Hepatocyte (in vitro differentiated cells): ENCODE measurements around the gene RFX8. TPM values are rescaled to one million over a fixed set of nuclear protein-coding genes. Genes with fewer than 3 reads are reported as not detected.
"Not testable (repeated sequence)": the region's sequence is repeated elsewhere in the genome, so short reads cannot be mapped to it uniquely, and the experiment has no call there.

Source experiments
- DNase-seq: peaks from one replicate; pipeline ENCODE4 v3.0.0-alpha.2; 2016; ENCODE audit warnings: low spot score
- H2AFZ ChIP-seq: fragments of 200-600 bp; sonication (generic); 2 replicates; pipeline ENCODE4 v1.6.0; 2016; ENCODE audit warnings: antibody characterized with exemption, mild to moderate bottlenecking
- H3K27ac ChIP-seq: fragments of 200-600 bp; sonication (generic); 2 replicates; pipeline ENCODE4 v1.5.1; 2016; ENCODE audit warnings: mild to moderate bottlenecking
- H3K27me3 ChIP-seq: fragments of 200-600 bp; sonication (generic); 2 replicates; pipeline ENCODE4 v1.6.1; 2016
- H3K36me3 ChIP-seq: fragments of 200-600 bp; sonication (generic); replicated peaks from 2 replicates; pipeline ENCODE4 v1.5.1; 2016; ENCODE audit warnings: low read depth; ENCODE audit not compliant: insufficient read depth
- H3K4me1 ChIP-seq: fragments of 200-600 bp; sonication (generic); 2 replicates; pipeline ENCODE4 v1.5.1; 2016; ENCODE audit warnings: mild to moderate bottlenecking, moderate library complexity; ENCODE audit not compliant: insufficient read depth
- H3K4me2 ChIP-seq: fragments of 200-600 bp; sonication (generic); 2 replicates; pipeline ENCODE4 v1.6.0; 2016
- H3K4me3 ChIP-seq: fragments of 200-600 bp; sonication (generic); 2 replicates; pipeline ENCODE4 v1.5.1; 2016; ENCODE audit warnings: mild to moderate bottlenecking
- H3K79me2 ChIP-seq: fragments of 200-600 bp; sonication (generic); 2 replicates; pipeline ENCODE4 v1.6.0; 2017; ENCODE audit warnings: mild to moderate bottlenecking
- H3K9me2 ChIP-seq: fragments of 200-600 bp; sonication (generic); replicated peaks from 2 replicates; pipeline ENCODE4 v1.6.0; 2017; ENCODE audit warnings: mild to moderate bottlenecking; ENCODE audit not compliant: insufficient read depth
- H3K9me3 ChIP-seq: fragments of 200-600 bp; sonication (generic); 2 replicates; pipeline ENCODE4 v1.5.1; 2016; ENCODE audit warnings: low read depth, mild to moderate bottlenecking
- H4K20me1 ChIP-seq: fragments of 200-600 bp; sonication (generic); 2 replicates; pipeline ENCODE4 v1.6.0; 2016; ENCODE audit warnings: mild to moderate bottlenecking; ENCODE audit not compliant: insufficient read depth, poor library complexity, severe bottlenecking
- EZH2 ChIP-seq: fragments of 200-600 bp; sonication (generic); IDR thresholded peaks from 2 replicates; pipeline ENCODE4 v1.6.1; 2016; ENCODE audit warnings: antibody characterized with exemption, mild to moderate bottlenecking, borderline replicate concordance
- EZH2phosphoT487 ChIP-seq: fragments of 200-600 bp; sonication (generic); IDR thresholded peaks from one replicate; pipeline ENCODE4 v1.6.1; 2018; ENCODE audit warnings: antibody characterized with exemption, mild to moderate bottlenecking, low read depth, moderate library complexity; ENCODE audit not compliant: unreplicated experiment, severe bottlenecking
- WGBS: methylation state at CpG from one replicate; pipeline ENCODE4 v1.1.6; 2016; ENCODE audit warnings: low lambda C conversion rate; ENCODE audit errors: missing lambda C conversion rate; 5-methylcytosine and 5-hydroxymethylcytosine counted together
- polyA plus RNA-seq: library from polyadenylated mRNA; unstranded; fragments of >200 nt; fragmentation: Nextera tagmentation; extraction: Ambion mirVana; gene quantifications from 2 replicates; pipeline ENCODE4 v1.2.1, GENCODE V29; 2016
- total RNA-seq: library from RNA; depleted of rRNA; stranded (reverse); fragments of >200 nt; gene quantifications from 2 replicates; pipeline ENCODE4 v1.2.3, GENCODE V29; 2014
- TF ChIP-seq, protein P1 (sequence below): fragments of 200-600 bp; sonication (generic); IDR thresholded peaks from 2 replicates; pipeline ENCODE4 v1.5.1; 2016; ENCODE audit warnings: antibody characterized with exemption, mild to moderate bottlenecking; ENCODE audit not compliant: poor library complexity

RFX8 gene
- total and polyA plus RNA-seq, 2 experiments from 2014 or later: 0.52 TPM; not detected in 1

DNA sequence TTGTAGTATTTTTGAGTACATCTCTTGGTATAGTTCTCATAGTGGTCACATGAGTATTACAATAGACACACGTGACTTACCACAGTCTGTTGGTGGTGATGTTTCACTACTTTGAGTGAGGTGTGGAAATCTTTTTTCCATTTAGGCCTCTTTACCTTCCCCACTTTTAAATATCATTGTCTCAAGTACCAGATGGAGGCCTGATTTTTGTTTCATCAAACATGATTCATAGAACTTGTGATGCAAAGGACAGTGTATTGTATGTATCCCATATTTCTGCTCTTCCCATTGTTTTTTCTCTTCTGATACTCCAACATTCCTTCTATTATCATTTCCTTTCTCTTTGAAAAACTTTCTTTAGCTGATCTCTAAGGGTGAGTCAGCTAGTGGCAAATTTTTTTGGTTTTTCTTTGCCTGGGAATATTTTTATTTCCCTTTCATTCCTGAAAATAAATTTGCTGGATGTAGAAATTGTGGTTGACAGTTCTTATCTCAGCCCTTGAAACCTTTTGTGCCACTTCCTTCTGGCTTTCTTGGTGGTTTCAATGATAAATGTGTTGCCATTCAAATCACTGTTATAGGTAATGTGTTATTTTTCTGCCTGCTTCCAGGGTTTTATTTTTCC lies 32.8 kb downstream of the RFX8 start:
- WGBS: 85% methylated on average over 1 of the region's 1 CpG
- Histone ChIP-seq H3K9me2 (no peaks in the 10 kb centered on the region), H3K79me2 (no peaks in the 10 kb centered on the region), H3K9me3 (no peaks in the 10 kb centered on the region), H3K4me2 (no peak overlapping the region), H3K27me3 (no peaks in the 10 kb centered on the region), H3K36me3 (no peaks in the 10 kb centered on the region), H2AFZ (no peak overlapping the region), H4K20me1 (no peaks in the 10 kb centered on the region), H3K4me1 (no peaks in the 10 kb centered on the region), H3K4me3 (no peak overlapping the region), H3K27ac (no peak overlapping the region)
- DNase-seq: no peak
- TF ChIP-seq, protein P1, sequence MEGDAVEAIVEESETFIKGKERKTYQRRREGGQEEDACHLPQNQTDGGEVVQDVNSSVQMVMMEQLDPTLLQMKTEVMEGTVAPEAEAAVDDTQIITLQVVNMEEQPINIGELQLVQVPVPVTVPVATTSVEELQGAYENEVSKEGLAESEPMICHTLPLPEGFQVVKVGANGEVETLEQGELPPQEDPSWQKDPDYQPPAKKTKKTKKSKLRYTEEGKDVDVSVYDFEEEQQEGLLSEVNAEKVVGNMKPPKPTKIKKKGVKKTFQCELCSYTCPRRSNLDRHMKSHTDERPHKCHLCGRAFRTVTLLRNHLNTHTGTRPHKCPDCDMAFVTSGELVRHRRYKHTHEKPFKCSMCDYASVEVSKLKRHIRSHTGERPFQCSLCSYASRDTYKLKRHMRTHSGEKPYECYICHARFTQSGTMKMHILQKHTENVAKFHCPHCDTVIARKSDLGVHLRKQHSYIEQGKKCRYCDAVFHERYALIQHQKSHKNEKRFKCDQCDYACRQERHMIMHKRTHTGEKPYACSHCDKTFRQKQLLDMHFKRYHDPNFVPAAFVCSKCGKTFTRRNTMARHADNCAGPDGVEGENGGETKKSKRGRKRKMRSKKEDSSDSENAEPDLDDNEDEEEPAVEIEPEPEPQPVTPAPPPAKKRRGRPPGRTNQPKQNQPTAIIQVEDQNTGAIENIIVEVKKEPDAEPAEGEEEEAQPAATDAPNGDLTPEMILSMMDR: no peak
- TF ChIP-seq EZH2phosphoT487: no peak
- no peak for TF ChIP-seq EZH2

DNA sequence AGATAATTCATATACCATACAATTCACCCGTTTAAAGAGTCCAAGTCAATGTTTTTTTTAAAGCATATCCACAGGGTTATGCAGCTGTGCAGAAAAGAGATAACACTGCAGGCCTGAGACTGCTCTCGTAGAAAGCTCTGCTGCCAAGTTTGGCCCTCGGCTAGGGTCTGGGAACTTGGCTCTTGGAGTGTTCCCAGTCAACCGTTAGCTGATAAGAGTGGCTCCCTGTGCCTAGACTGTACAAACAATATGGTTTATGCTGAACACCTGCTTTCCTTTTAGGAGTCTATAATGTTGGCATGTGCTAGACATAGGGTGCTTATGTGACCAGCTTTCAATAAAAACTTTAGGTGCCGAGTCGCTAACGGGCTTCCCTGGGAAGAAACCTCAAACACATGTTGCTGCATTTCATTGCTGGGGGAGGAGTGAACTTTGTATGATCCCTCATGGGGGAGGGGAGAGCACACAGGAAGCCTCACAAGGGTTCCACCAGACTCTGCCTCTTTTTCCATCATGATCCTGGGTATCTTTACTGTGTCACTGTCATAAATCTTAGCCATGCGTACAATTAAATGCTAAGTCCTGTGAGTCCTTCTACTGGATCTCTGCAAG lies 34.7 kb downstream of the RFX8 start:
- TF ChIP-seq, protein P1: no peak
- no peak for TF ChIP-seq EZH2
- TF ChIP-seq EZH2phosphoT487: no peak
- no peaks in the 10 kb centered on the region for H4K20me1 ChIP-seq
- no peaks in the 10 kb centered on the region for H3K27me3 ChIP-seq
- no peak overlapping the region for H3K4me3 ChIP-seq
- no peaks in the 10 kb centered on the region for H3K79me2 ChIP-seq
- H3K9me2 ChIP-seq: no peaks in the 10 kb centered on the region
- no peaks in the 10 kb centered on the region for H3K4me1 ChIP-seq
- H2AFZ ChIP-seq: no peak overlapping the region
- no peaks in the 10 kb centered on the region for H3K9me3 ChIP-seq
- WGBS: 43% methylated on average over 8 of the region's 8 CpGs
- H3K4me2 ChIP-seq: no peak overlapping the region
- H3K36me3 ChIP-seq: no peaks in the 10 kb centered on the region
- no peak for DNase-seq
- H3K27ac ChIP-seq: no peak overlapping the region

GRCh38 chr2:101439716-101440115 lies 35.2 kb downstream of the RFX8 start:
- H3K27me3 ChIP-seq: no peaks in the 10 kb centered on the region
- TF ChIP-seq, protein P1: no peak
- TF ChIP-seq EZH2phosphoT487: no peak
- no peak for TF ChIP-seq EZH2

DNA sequence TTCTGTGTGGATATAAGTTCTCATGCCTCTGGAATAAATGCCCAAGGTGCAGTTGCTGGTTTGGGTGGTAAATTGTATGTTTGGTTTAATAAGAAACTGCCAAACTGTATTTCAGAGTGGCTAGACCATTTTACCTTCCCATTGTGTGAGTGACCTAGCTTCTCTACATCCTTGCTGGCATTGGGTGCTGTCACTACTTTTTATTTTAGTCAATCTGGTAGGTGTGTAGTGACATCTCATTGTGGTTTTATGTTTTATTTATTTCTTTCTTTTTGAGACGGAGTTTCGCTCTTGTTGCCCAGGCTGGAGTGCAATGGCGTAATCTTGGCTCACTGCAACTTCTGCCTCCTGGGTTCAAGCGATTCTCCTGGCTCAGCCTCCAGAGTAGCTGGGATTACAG lies 36.4 kb downstream of the RFX8 start:
- H3K9me3 ChIP-seq, H3K4me2 ChIP-seq, DNase-seq, H3K9me2 ChIP-seq, H3K79me2 ChIP-seq, H4K20me1 ChIP-seq, H3K27ac ChIP-seq, H3K4me1 ChIP-seq, H2AFZ ChIP-seq, H3K36me3 ChIP-seq, H3K27me3 ChIP-seq, H3K4me3 ChIP-seq: not testable (repeated sequence)
- 93% methylated on average over 4 of the region's 4 CpGs for WGBS

More at GRCh38 chr2:101439716-101440115, 35.2 kb downstream of the RFX8 start:
- H3K9me3 ChIP-seq: no peaks in the 10 kb centered on the region
- H2AFZ ChIP-seq: no peak overlapping the region
- DNase-seq: no peak
- 95% methylated on average over 10 of the region's 10 CpGs for WGBS
- H3K9me2 ChIP-seq: no peaks in the 10 kb centered on the region
- H3K36me3 ChIP-seq: no peaks in the 10 kb centered on the region
- no peak overlapping the region for H3K4me2 ChIP-seq
- H3K27ac ChIP-seq: no peak overlapping the region
- no peaks in the 10 kb centered on the region for H4K20me1 ChIP-seq
- H3K79me2 ChIP-seq: no peaks in the 10 kb centered on the region
- no peaks in the 10 kb centered on the region for H3K4me1 ChIP-seq
- no peak overlapping the region for H3K4me3 ChIP-seq
